Stimulated activated naive CD8-positive, alpha-beta T cell treated with anti-CD3 and anti-CD28 coated beads, Interleukin-15, Interleukin-2, amounts not matched to agents 100 U/mL and 50 U/mL, for 24 hours (primary cell): ENCODE data around the gene GRM8.

Source experiments
- ATAC-seq: fragments of 150-1000 bp; cut with Tn5 transposase; one replicate; pipeline ENCODE4 v1.10.0; 2021
- DNase-seq: peaks from one replicate; pipeline ENCODE4 v3.0.0; 2021

Gene GRM8

GRCh38 chr7:127146746-127147536 is 105.8 kb downstream of the GRM8 start:
- ATAC-seq, result no peak
- no peak for DNase-seq

GRCh38 chr7:127137146-127137545 is 115.6 kb downstream of the GRM8 start:
- ATAC-seq (no peak), DNase-seq (no peak)

- DNase-seq (no peak), ATAC-seq (no peak)
Observed at GRCh38 chr7:127135871-127136485, 116.8 kb downstream of the GRM8 start.

- DNase-seq, result no peak
Observed at GRCh38 chr7:127123220-127123619, 129.5 kb downstream of the GRM8 start.

GRCh38 chr7:127119517-127119916 is 133.2 kb downstream of the GRM8 start:
- no peak for DNase-seq
- no peak for ATAC-seq

More at GRCh38 chr7:127123220-127123619, 129.5 kb downstream of the GRM8 start:
- no peak for ATAC-seq

- ATAC-seq, result peak; percentile 68
- no peak for DNase-seq
Observed at GRCh38 chr7:127114742-127115265, 137.9 kb downstream of the GRM8 start.

- ATAC-seq, result peak; percentile 52
Observed at GRCh38 chr7:127107601-127108007, 145.1 kb downstream of the GRM8 start.

GRCh38 chr7:127093340-127093739 is 159.4 kb downstream of the GRM8 start:
- ATAC-seq (no peak), DNase-seq (no peak)

More at GRCh38 chr7:127107601-127108007, 145.1 kb downstream of the GRM8 start:
- peak; percentile 27 for DNase-seq

GRCh38 chr7:127091620-127092019 is 161.1 kb downstream of the GRM8 start:
- DNase-seq, result no peak

GRCh38 chr7:127089146-127089545 is 163.6 kb downstream of the GRM8 start:
- DNase-seq, result no peak
- no peak for ATAC-seq

More at GRCh38 chr7:127091620-127092019, 161.1 kb downstream of the GRM8 start:
- ATAC-seq, result no peak

- ATAC-seq, result no peak
- no peak for DNase-seq
Observed at GRCh38 chr7:127081539-127081938, 171.2 kb downstream of the GRM8 start.

GRCh38 chr7:127080576-127080975 is 172.2 kb downstream of the GRM8 start:
- ATAC-seq (no peak), DNase-seq (no peak)

- no peak for DNase-seq
- ATAC-seq, result no peak
Observed at GRCh38 chr7:127066974-127067373, 185.8 kb downstream of the GRM8 start.

- DNase-seq, result no peak
- ATAC-seq, result no peak
Observed at GRCh38 chr7:127059475-127059874, 193.3 kb downstream of the GRM8 start.

- no peak for DNase-seq
Observed at GRCh38 chr7:127057918-127058317, 194.8 kb downstream of the GRM8 start.

GRCh38 chr7:127056202-127056601 is 196.5 kb downstream of the GRM8 start:
- DNase-seq (no peak), ATAC-seq (no peak)

More at GRCh38 chr7:127057918-127058317, 194.8 kb downstream of the GRM8 start:
- ATAC-seq, result no peak

GRCh38 chr7:127047521-127047920 is 205.2 kb downstream of the GRM8 start:
- no peak for DNase-seq
- no peak for ATAC-seq

- DNase-seq (no peak), ATAC-seq (no peak)
Observed at GRCh38 chr7:127041689-127042452, 210.9 kb downstream of the GRM8 start.

- DNase-seq (no peak), ATAC-seq (no peak)
Observed at GRCh38 chr7:127040042-127040441, 212.7 kb downstream of the GRM8 start.

GRCh38 chr7:127039541-127039940 is 213.2 kb downstream of the GRM8 start:
- ATAC-seq (no peak), DNase-seq (no peak)

- ATAC-seq (no peak), DNase-seq (no peak)
Observed at GRCh38 chr7:127035203-127035849, 217.4 kb downstream of the GRM8 start.

GRCh38 chr7:127034186-127034806 is 218.4 kb downstream of the GRM8 start:
- ATAC-seq (no peak), DNase-seq (no peak)
